Spleen (tissue), 7 donors: ENCODE measurements around the gene NAA35.

Experiments
- POLR2A ChIP-seq, 3 donors: fragments of 450-650 bp; IDR thresholded peaks; one replicate each; pipeline ENCODE4 v1.5.1; 2017; ENCODE audit warnings: antibody characterized with exemption in 3 of 3, mild to moderate bottlenecking in 1 of 3
- POLR2AphosphoS5 ChIP-seq, 3 donors: sonication (generic); formaldehyde crosslinking; IDR thresholded peaks; one replicate each; pipeline ENCODE4 v1.5.1; 2017; ENCODE audit warnings: antibody characterized with exemption in 3 of 3
- TF ChIP-seq, protein P1 (sequence below), 11 experiments: fragments of 200-600 bp in 7 of 11; fragments of 450-650 bp in 4 of 11; sonication (generic) in 4 of 11; IDR thresholded peaks in 8 of 11; conservative IDR thresholded peaks in 3 of 11; 1 replicate in 7 of 11; 2 replicates in 4 of 11; pipeline versions ENCODE4 v1.4.0 to v1.8.0; 2016 to 2021; ENCODE audit warnings: antibody characterized with exemption in 11 of 11, inconsistent platforms in 4 of 11, mild to moderate bottlenecking in 1 of 11
- donor health status: DM: no; HTN: no; CAD: no; lungs with moderate emphysema.
- donor health status: DM: no; HTN: no; CAD: no.
- donor health status: DM: no; HTN: no; CAD: no.

DNA sequence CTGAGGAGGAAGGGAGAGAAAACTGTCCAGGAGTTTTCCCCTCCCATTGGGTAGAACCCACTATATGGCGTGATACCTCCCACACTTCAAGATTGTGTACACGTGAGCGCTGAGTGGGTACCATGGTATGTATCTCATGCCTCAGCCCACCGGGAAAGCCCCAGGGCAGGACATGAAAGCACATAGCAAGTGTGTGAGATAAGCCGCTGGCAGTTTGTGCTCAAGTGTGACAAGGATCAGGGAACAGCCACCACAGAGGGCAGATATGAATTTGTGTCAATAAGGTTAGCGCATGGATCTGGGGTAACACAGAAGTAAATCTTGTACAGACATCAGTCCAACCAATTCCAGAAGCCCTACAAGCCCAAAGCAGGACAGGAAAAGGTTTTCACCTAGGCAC, 42.6 kb upstream of the NAA35 start:
- TF ChIP-seq, protein P1, sequence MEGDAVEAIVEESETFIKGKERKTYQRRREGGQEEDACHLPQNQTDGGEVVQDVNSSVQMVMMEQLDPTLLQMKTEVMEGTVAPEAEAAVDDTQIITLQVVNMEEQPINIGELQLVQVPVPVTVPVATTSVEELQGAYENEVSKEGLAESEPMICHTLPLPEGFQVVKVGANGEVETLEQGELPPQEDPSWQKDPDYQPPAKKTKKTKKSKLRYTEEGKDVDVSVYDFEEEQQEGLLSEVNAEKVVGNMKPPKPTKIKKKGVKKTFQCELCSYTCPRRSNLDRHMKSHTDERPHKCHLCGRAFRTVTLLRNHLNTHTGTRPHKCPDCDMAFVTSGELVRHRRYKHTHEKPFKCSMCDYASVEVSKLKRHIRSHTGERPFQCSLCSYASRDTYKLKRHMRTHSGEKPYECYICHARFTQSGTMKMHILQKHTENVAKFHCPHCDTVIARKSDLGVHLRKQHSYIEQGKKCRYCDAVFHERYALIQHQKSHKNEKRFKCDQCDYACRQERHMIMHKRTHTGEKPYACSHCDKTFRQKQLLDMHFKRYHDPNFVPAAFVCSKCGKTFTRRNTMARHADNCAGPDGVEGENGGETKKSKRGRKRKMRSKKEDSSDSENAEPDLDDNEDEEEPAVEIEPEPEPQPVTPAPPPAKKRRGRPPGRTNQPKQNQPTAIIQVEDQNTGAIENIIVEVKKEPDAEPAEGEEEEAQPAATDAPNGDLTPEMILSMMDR (IDR thresholded peaks at IDR 0.05 in 8 of 11, conservative IDR thresholded peaks at IDR 0.05 in 3 of 11), result no peak
- TF ChIP-seq POLR2A (IDR thresholded peaks at IDR 0.05) (no peak), POLR2AphosphoS5 (IDR thresholded peaks at IDR 0.05) (no peak)
